HG03280 (cell line): ENCODE measurements around the gene COL10A1.

ENCODE experiments used
- ATAC-seq: cut with Tn5 transposase; IDR thresholded peaks from one replicate; pipeline ENCODE4 v1.9.1; 2021; ENCODE audit warnings: mild to moderate bottlenecking, moderate library complexity; ENCODE audit not compliant: unreplicated experiment

The COL10A1 gene

GRCh38 chr6:116088946-116089345, 37.0 kb downstream of the COL10A1 start:
- no peak for ATAC-seq

- peak; percentile 98 for ATAC-seq
These were observed 38.4 kb downstream of the COL10A1 start for GRCh38 chr6:116087437-116088027.

GRCh38 chr6:116084284-116084683, 41.6 kb downstream of the COL10A1 start:
- ATAC-seq, result no peak

GRCh38 chr6:116083052-116083451, 42.9 kb downstream of the COL10A1 start:
- no peak for ATAC-seq

GRCh38 chr6:116078945-116079344, 47.0 kb downstream of the COL10A1 start:
- no peak for ATAC-seq

GRCh38 chr6:116078522-116078921, 47.4 kb downstream of the COL10A1 start:
- no peak for ATAC-seq

- no peak for ATAC-seq
These were observed 51.1 kb downstream of the COL10A1 start for GRCh38 chr6:116074732-116075390.

- no peak for ATAC-seq
These were observed 52.0 kb downstream of the COL10A1 start for GRCh38 chr6:116073765-116074440.

GRCh38 chr6:116072368-116072767, 53.6 kb downstream of the COL10A1 start:
- ATAC-seq, result no peak

- ATAC-seq, result no peak
These were observed 55.1 kb downstream of the COL10A1 start for GRCh38 chr6:116070616-116071389.

- ATAC-seq, result no peak
These were observed 55.8 kb downstream of the COL10A1 start for GRCh38 chr6:116070101-116070500.
